ENCODE results near the gene ZNF669.
A peak's percentile ranks its signal among the peaks of the same experiment; 100 is the strongest.
"Not testable (repeated sequence)": the region's sequence is repeated elsewhere in the genome, so short reads cannot be mapped to it uniquely, and the experiment has no call there.

ZNF669 gene

GRCh38 chr1:247103859-247104591 lies at the start of gene ZNF669:
ZNF669 (minus strand) TSS chr1:247104356; CDS start chr1:247104199, 157 bp downstream.
- DNase-seq = peak; percentile 81

GRCh38 chr1:247147781-247148180 lies 43.6 kb upstream of the ZNF669 start:
- no peak for DNase-seq

- DNase-seq = not testable (repeated sequence)
These were observed 43.0 kb upstream of the ZNF669 start for GRCh38 chr1:247147120-247147519.

GRCh38 chr1:247146671-247147070 lies 42.5 kb upstream of the ZNF669 start:
- no peak for DNase-seq

- DNase-seq = no peak
These were observed 41.1 kb upstream of the ZNF669 start for GRCh38 chr1:247145279-247145678.

- DNase-seq = not testable (repeated sequence)
These were observed 35.4 kb upstream of the ZNF669 start for GRCh38 chr1:247139557-247139956.

- no peak for DNase-seq
These were observed 27.1 kb upstream of the ZNF669 start for GRCh38 chr1:247131236-247131635.

GRCh38 chr1:247127519-247128282 lies 23.5 kb upstream of the ZNF669 start:
- not testable (repeated sequence) for DNase-seq

- DNase-seq = not testable (repeated sequence)
These were observed 22.4 kb upstream of the ZNF669 start for GRCh38 chr1:247126601-247127000.

- DNase-seq = not testable (repeated sequence)
These were observed 22.0 kb upstream of the ZNF669 start for GRCh38 chr1:247126166-247126565.

GRCh38 chr1:247121382-247121781 lies 17.2 kb upstream of the ZNF669 start:
- no peak for DNase-seq

- not testable (repeated sequence) for DNase-seq
These were observed 16.2 kb upstream of the ZNF669 start for GRCh38 chr1:247120408-247120668.

- no peak for DNase-seq
These were observed 15.6 kb upstream of the ZNF669 start for GRCh38 chr1:247119600-247120407.

GRCh38 chr1:247118946-247119446 lies 14.8 kb upstream of the ZNF669 start:
- DNase-seq = no peak

- DNase-seq = no peak
These were observed 11.4 kb upstream of the ZNF669 start for GRCh38 chr1:247115545-247115944.

GRCh38 chr1:247115141-247115510 lies 11.0 kb upstream of the ZNF669 start:
- no peak for DNase-seq

GRCh38 chr1:247114351-247115140 lies 10.4 kb upstream of the ZNF669 start:
- DNase-seq = no peak

- no peak for DNase-seq
These were observed 9.6 kb upstream of the ZNF669 start for GRCh38 chr1:247113733-247114271.

GRCh38 chr1:247113094-247113497 lies 8.9 kb upstream of the ZNF669 start:
- DNase-seq = no peak

GRCh38 chr1:247112479-247112781 lies 8.3 kb upstream of the ZNF669 start:
- DNase-seq = no peak

GRCh38 chr1:247111700-247112478 lies 7.7 kb upstream of the ZNF669 start:
- no peak for DNase-seq

- no peak for DNase-seq
These were observed 7.1 kb upstream of the ZNF669 start for GRCh38 chr1:247111259-247111699.

Data from NCI-H510A treated with DMSO at 0.1 percent for 48 hours (cell line).